Measurements from ENCODE around the gene ATXN2.

Gene ATXN2

GRCh38 chr12:111574797-111575443 lies 24.2 kb downstream of the ATXN2 start:
- Histone ChIP-seq H3K9me2 (replicated peaks; ENCODE audit: insufficient read depth, low read length) (no peaks in the 10 kb centered on the region), H3K4me1 (ENCODE audit: low read length) (no peaks in the 10 kb centered on the region), H4K20me1 (ENCODE audit: insufficient read depth, low read length) (no peaks in the 10 kb centered on the region), H3K4me3 (ENCODE audit: low read length) (no peak overlapping the region), H3K9ac (ENCODE audit: low read length) (no peak overlapping the region), H3F3A (ENCODE audit: insufficient read depth, low read length) (no peaks in the 10 kb centered on the region), H3K4me2 (ENCODE audit: low read depth, low read length) (no peak overlapping the region), H3K27me3 (replicated peaks; ENCODE audit: insufficient read depth, low read length) (no peaks in the 10 kb centered on the region), H3K27ac (ENCODE audit: low read length) (no peak overlapping the region), H3K9me3 (replicated peaks; ENCODE audit: insufficient read depth, low read length) (no peaks in the 10 kb centered on the region), H3K79me2 (ENCODE audit: low read length) (peaks cover 10% of the 10 kb centered on the region; the same call in 1 of the 2 replicates), H2AFZ (ENCODE audit: low read length) (no peak overlapping the region), H3K36me3 (replicated peaks; ENCODE audit: insufficient read depth, low read length) (no peaks in the 10 kb centered on the region)
- TF ChIP-seq CTCF (IDR thresholded peaks at IDR 0.05; ENCODE audit: low read length) (no peak), EZH2 (optimal IDR thresholded peaks at IDR 0.05; ENCODE audit: low read depth, low read length) (no peak), EZH2phosphoT487 (IDR thresholded peaks at IDR 0.05; ENCODE audit: low read length) (no peak)
- DNase-seq, result no peak

GRCh38 chr12:111573476-111573875 lies 25.6 kb downstream of the ATXN2 start:
- H3K9ac ChIP-seq (ENCODE audit: low read length), result no peak overlapping the region
- H3K9me2 ChIP-seq (replicated peaks; ENCODE audit: insufficient read depth, low read length), result no peaks in the 10 kb centered on the region
- peaks cover 4% of the 10 kb centered on the region; the same call in 1 of the 2 replicates for H3K79me2 ChIP-seq (ENCODE audit: low read length)
- H3K4me3 ChIP-seq (ENCODE audit: low read length), result no peak overlapping the region
- TF ChIP-seq CTCF (IDR thresholded peaks at IDR 0.05; ENCODE audit: low read length), result no peak
- TF ChIP-seq EZH2 (optimal IDR thresholded peaks at IDR 0.05; ENCODE audit: low read depth, low read length), result no peak
- no peak for TF ChIP-seq EZH2phosphoT487 (IDR thresholded peaks at IDR 0.05; ENCODE audit: low read length)
- H4K20me1 ChIP-seq (ENCODE audit: insufficient read depth, low read length), result no peaks in the 10 kb centered on the region
- H3K4me1 ChIP-seq (ENCODE audit: low read length), result no peaks in the 10 kb centered on the region
- no peak overlapping the region for H3K4me2 ChIP-seq (ENCODE audit: low read depth, low read length)
- no peaks in the 10 kb centered on the region for H3F3A ChIP-seq (ENCODE audit: insufficient read depth, low read length)
- DNase-seq, result no peak
- H2AFZ ChIP-seq (ENCODE audit: low read length), result no peak overlapping the region
- no peaks in the 10 kb centered on the region for H3K9me3 ChIP-seq (replicated peaks; ENCODE audit: insufficient read depth, low read length)
- H3K27ac ChIP-seq (ENCODE audit: low read length), result no peak overlapping the region
- no peaks in the 10 kb centered on the region for H3K36me3 ChIP-seq (replicated peaks; ENCODE audit: insufficient read depth, low read length)
- no peaks in the 10 kb centered on the region for H3K27me3 ChIP-seq (replicated peaks; ENCODE audit: insufficient read depth, low read length)

GRCh38 chr12:111570084-111570961 lies 28.8 kb downstream of the ATXN2 start:
- TF ChIP-seq EZH2phosphoT487 (IDR thresholded peaks at IDR 0.05; ENCODE audit: low read length), result no peak
- no peak for TF ChIP-seq CTCF (IDR thresholded peaks at IDR 0.05; ENCODE audit: low read length)
- no peak for TF ChIP-seq EZH2 (optimal IDR thresholded peaks at IDR 0.05; ENCODE audit: low read depth, low read length)
- H3K4me2 ChIP-seq (ENCODE audit: low read depth, low read length), result no peak overlapping the region
- no peak for DNase-seq

More at GRCh38 chr12:111570084-111570961, 28.8 kb downstream of the ATXN2 start:
- no peaks in the 10 kb centered on the region; the same call in 1 of the 2 replicates for H3K79me2 ChIP-seq (ENCODE audit: low read length)
- H3K4me1 ChIP-seq (ENCODE audit: low read length), result no peaks in the 10 kb centered on the region
- H3K9ac ChIP-seq (ENCODE audit: low read length), result no peak overlapping the region
- no peaks in the 10 kb centered on the region for H3K9me3 ChIP-seq (replicated peaks; ENCODE audit: insufficient read depth, low read length)
- no peaks in the 10 kb centered on the region for H3K27me3 ChIP-seq (replicated peaks; ENCODE audit: insufficient read depth, low read length)
- no peak overlapping the region for H3K27ac ChIP-seq (ENCODE audit: low read length)
- no peaks in the 10 kb centered on the region for H4K20me1 ChIP-seq (ENCODE audit: insufficient read depth, low read length)
- no peaks in the 10 kb centered on the region for H3K36me3 ChIP-seq (replicated peaks; ENCODE audit: insufficient read depth, low read length)
- no peak overlapping the region for H3K4me3 ChIP-seq (ENCODE audit: low read length)
- no peak overlapping the region for H2AFZ ChIP-seq (ENCODE audit: low read length)
- no peaks in the 10 kb centered on the region for H3K9me2 ChIP-seq (replicated peaks; ENCODE audit: insufficient read depth, low read length)
- H3F3A ChIP-seq (ENCODE audit: insufficient read depth, low read length), result no peaks in the 10 kb centered on the region

Data from MM.1S (cell line).